Transverse colon (tissue), 4 donors: ENCODE data around the gene COG5. TPM values are rescaled to one million over a fixed set of nuclear protein-coding genes. Genes with fewer than 3 reads are reported as not detected.

ENCODE experiments used
- DNase-seq: peaks from one replicate; pipeline ENCODE4 v3.0.0-alpha.2; 2019
- H3K27ac ChIP-seq, 4 donors: fragments of 200-600 bp; sonication (generic); 2 replicates each; pipeline ENCODE4 v1.5.1; 2016 to 2018; ENCODE audit warnings: inconsistent platforms in 4 of 4
- H3K27me3 ChIP-seq: fragments of 200-600 bp; sonication (generic); 2 replicates; pipeline ENCODE4 v1.5.1; 2017; ENCODE audit warnings: inconsistent platforms
- H3K36me3 ChIP-seq, 4 donors: fragments of 200-600 bp; sonication (generic); 2 replicates each; pipeline ENCODE4 v1.5.1; 2017 to 2019; ENCODE audit warnings: inconsistent platforms in 4 of 4
- H3K4me1 ChIP-seq, 4 donors: fragments of 200-600 bp; sonication (generic); 2 replicates each; pipeline ENCODE4 v1.5.1; 2017 to 2020; ENCODE audit warnings: inconsistent platforms in 4 of 4
- H3K4me3 ChIP-seq, 4 donors: fragments of 200-600 bp; sonication (generic); 1 replicate in 1 of 4; 2 replicates in 3 of 4; pipeline versions ENCODE4 v1.5.1 to v1.6.1; 2017 to 2019; ENCODE audit warnings: inconsistent platforms in 4 of 4
- H3K9me3 ChIP-seq, 2 donors: fragments of 200-600 bp; sonication (generic); 2 replicates each; pipeline ENCODE4 v1.5.1; 2017 to 2019; ENCODE audit warnings: inconsistent platforms in 2 of 2
- CTCF ChIP-seq, 5 experiments: fragments of 200-600 bp in 3 of 5; fragments of 450-650 bp in 2 of 5; sonication (generic) in 3 of 5; IDR thresholded peaks; 1 replicate in 2 of 5; 2 replicates in 3 of 5; pipeline ENCODE4 v1.5.1; 2016 to 2017; ENCODE audit warnings: antibody characterized with exemption in 5 of 5, inconsistent platforms in 3 of 5, mild to moderate bottlenecking in 2 of 5, moderate library complexity in 1 of 5
- EP300 ChIP-seq: sonication (generic); formaldehyde crosslinking; IDR thresholded peaks from one replicate; pipeline ENCODE4 v1.6.1; 2017; ENCODE audit warnings: antibody characterized with exemption, low read depth
- POLR2A ChIP-seq: fragments of 450-650 bp; IDR thresholded peaks from one replicate; pipeline ENCODE4 v1.6.1; 2016; ENCODE audit warnings: antibody characterized with exemption, mild to moderate bottlenecking, moderate library complexity
- POLR2AphosphoS5 ChIP-seq, 3 donors: sonication (generic); formaldehyde crosslinking; IDR thresholded peaks; one replicate each; pipeline ENCODE4 v1.6.1; 2016; ENCODE audit warnings: antibody characterized with exemption in 3 of 3
- WGBS, 2 donors: methylation state at CpG; one replicate each; pipeline ENCODE4 v1.1.5; 2018; ENCODE audit warnings: low coverage in 1 of 2; 5-methylcytosine and 5-hydroxymethylcytosine counted together
- in situ Hi-C, 4 donors: fragments of 200-750 bp; cut with MboI; loops; one replicate each; pipeline versions ENCODE4 v1.15.0 to v1.15.1; 2017; ENCODE audit warnings: low sequenced_read_pairs in 3 of 4, low pct_ligation_motif_present in 1 of 4, low pct_unique_long_range_greater_than_20kb in 1 of 4
- intact Hi-C: fragments of 100-400 bp; cut with DNase I; formaldehyde crosslinking; loops from one replicate; pipeline ENCODE4 v1.15.1; 2023; ENCODE audit warnings: low total_unique reads
- total RNA-seq, 4 donors: library from RNA; depleted of rRNA; stranded (reverse); fragments of >200 nt; gene quantifications; one replicate each; pipeline ENCODE4 v1.1.0, GENCODE V29; 2016

The COG5 gene
- total RNA-seq, 4 donors from 2014 or later: 15.7 to 48.2 (median 35.7) TPM

- H3K36me3 ChIP-seq: no peaks in the 10 kb centered on the region
- 90 to 95% methylated on average over 2 of the region's 2 CpGs for WGBS, 2 donors
- in situ Hi-C loops (no loop called here), intact Hi-C loops (no loop called here)
- TF ChIP-seq POLR2A: no peak
- no peak for TF ChIP-seq EP300
- no peak for TF ChIP-seq POLR2AphosphoS5 (IDR thresholded peaks at IDR 0.05)
- no peak for TF ChIP-seq CTCF (IDR thresholded peaks at IDR 0.05)
- H3K27me3 ChIP-seq: no peaks in the 10 kb centered on the region
- no peaks in the 10 kb centered on the region for H3K9me3 ChIP-seq
- H3K27ac ChIP-seq: no peak overlapping the region
- no peak overlapping the region for H3K4me3 ChIP-seq
- no peak for DNase-seq
- H3K4me1 ChIP-seq: peaks cover 0 to 8% (median 4%) of the 10 kb centered on the region in 4 donors
Measured at GRCh38 chr7:107219563-107220244, 344.0 kb downstream of the COG5 start.

- intact Hi-C loops: no loop called here
- H3K27ac ChIP-seq: no peak overlapping the region
- peaks cover 0 to 3% of the 10 kb centered on the region in 2 donors for H3K9me3 ChIP-seq
- no peak overlapping the region for H3K4me3 ChIP-seq
- TF ChIP-seq POLR2AphosphoS5 (IDR thresholded peaks at IDR 0.05) (no peak), EP300 (no peak), CTCF (IDR thresholded peaks at IDR 0.05) (no peak), POLR2A (no peak)
- DNase-seq: no peak
- no peaks in the 10 kb centered on the region for H3K4me1 ChIP-seq
- in situ Hi-C loops: no loop called here
- no peaks in the 10 kb centered on the region for H3K36me3 ChIP-seq
- no peaks in the 10 kb centered on the region for H3K27me3 ChIP-seq
Measured at GRCh38 chr7:107213945-107214344, 349.8 kb downstream of the COG5 start.

GRCh38 chr7:107213193-107213788, 350.4 kb downstream of the COG5 start:
- H3K4me3 ChIP-seq: no peak overlapping the region
- intact Hi-C loops: no loop called here
- peaks cover 0 to 3% of the 10 kb centered on the region in 2 donors for H3K9me3 ChIP-seq
- TF ChIP-seq POLR2A (no peak), POLR2AphosphoS5 (IDR thresholded peaks at IDR 0.05) (no peak), CTCF (IDR thresholded peaks at IDR 0.05) (no peak), EP300 (no peak)
- 88% methylated on average over 5 of the region's 5 CpGs; no CpG with 5 or more reads in 1 of the 2 donors for WGBS, 2 donors
- H3K4me1 ChIP-seq: no peaks in the 10 kb centered on the region
- no peak for DNase-seq
- H3K27ac ChIP-seq: no peak overlapping the region
- in situ Hi-C loops: no loop called here
- no peaks in the 10 kb centered on the region for H3K36me3 ChIP-seq
- H3K27me3 ChIP-seq: no peaks in the 10 kb centered on the region

GRCh38 chr7:107212725-107213124, 351.0 kb downstream of the COG5 start:
- in situ Hi-C loops: no loop called here
- no peak for TF ChIP-seq EP300
- TF ChIP-seq POLR2AphosphoS5 (IDR thresholded peaks at IDR 0.05): no peak
- no peak for TF ChIP-seq POLR2A

More at GRCh38 chr7:107212725-107213124, 351.0 kb downstream of the COG5 start:
- 75% methylated on average over 1 to 2 of the region's 2 CpGs for WGBS, 2 donors
- peaks cover 0 to 3% (median 0%) of the 10 kb centered on the region in 4 donors for H3K4me1 ChIP-seq
- no peaks in the 10 kb centered on the region for H3K36me3 ChIP-seq
- intact Hi-C loops: no loop called here
- peaks cover 0 to 3% of the 10 kb centered on the region in 2 donors for H3K9me3 ChIP-seq
- no peak overlapping the region for H3K4me3 ChIP-seq
- H3K27me3 ChIP-seq: no peaks in the 10 kb centered on the region
- DNase-seq: no peak
- no peak overlapping the region for H3K27ac ChIP-seq
